HCT116 (cell line): ENCODE measurements around the gene TBCD. TPM values are rescaled to one million over a fixed set of nuclear protein-coding genes. Genes with fewer than 3 reads are reported as not detected.

Experiments
- ATAC-seq: fragments of 200-7000 bp; cut with Tn5 transposase; 2 replicates; pipeline ENCODE4 v1.9.1; 2020; ENCODE audit warnings: mild to moderate bottlenecking, moderate library complexity
- BruUV-seq: library from RNA; stranded (reverse); fragments of 400-500 nt; replicated peaks from 2 replicates; lab custom pipeline; 2021; lab: Mats Ljungman, UMichigan
- CTCF ChIA-PET: fragments of 300-600 bp; sonication (Branson Sonifier 250); formaldehyde crosslinking; loops from one replicate; lab custom pipeline; 2021; ENCODE audit warnings: antibody characterized with exemption; lab: Charles Lee
- POLR2A ChIA-PET: fragments of 300-600, 350-600 bp; sonication (Branson Sonifier 250); formaldehyde crosslinking; loops from one replicate; lab custom pipeline; 2021; ENCODE audit warnings: antibody characterized with exemption; lab: Charles Lee
- RAD21 ChIA-PET, 2 experiments: fragments of 300-600 bp; sonication (Branson Sonifier 250); formaldehyde crosslinking; loops; one replicate each; lab custom pipeline; 2023; ENCODE audit warnings: low total read pairs in 2 of 2; ENCODE audit not compliant: uncharacterized antibody in 2 of 2, unreplicated experiment in 2 of 2, low non-redundant PET in 1 of 2; lab: Charles Lee
- DNase-seq: peaks from one replicate; pipeline ENCODE4 v3.0.0-alpha.2; 2010; ENCODE audit warnings: low read depth, low spot score
- H2AFZ ChIP-seq: fragments of 200-600 bp; shearing (Covaris generic), sonication (generic); 2 replicates; pipeline ENCODE4 v1.6.1; 2017; ENCODE audit warnings: low read depth, mixed run types, mixed read lengths, antibody characterized with exemption, low read length; ENCODE audit not compliant: poor library complexity, severe bottlenecking
- H3K27ac ChIP-seq: 2 replicates; pipeline ENCODE4 v1.5.1; 2012; ENCODE audit warnings: low read depth, low read length
- H3K27me3 ChIP-seq: fragments of 200-600 bp; sonication (generic); 2 replicates; pipeline ENCODE4 v1.6.1; 2016; ENCODE audit warnings: mixed run types, low read length, mixed read lengths; ENCODE audit not compliant: insufficient read depth
- H3K36me3 ChIP-seq, 2 experiments: fragments of 200-500 bp in 1 of 2; fragments of 200-600 bp in 1 of 2; sonication (Bioruptor generic) in 1 of 2; sonication (generic) in 1 of 2; 2 replicates each; pipeline versions ENCODE4 v1.5.1 to v1.6.1; 2014 to 2016; ENCODE audit warnings: low read length in 2 of 2, inconsistent platforms in 1 of 2, mixed read lengths in 1 of 2, mixed run types in 1 of 2; ENCODE audit not compliant: insufficient read depth in 2 of 2, control insufficient read depth in 1 of 2
- H3K4me1 ChIP-seq, 2 experiments: fragments of 200-600 bp in 1 of 2; sonication (generic) in 1 of 2; 2 replicates each; pipeline versions ENCODE4 v1.5.1 to v1.6.1; 2012 to 2017; ENCODE audit warnings: low read length in 2 of 2, inconsistent platforms in 1 of 2, mild to moderate bottlenecking in 1 of 2, mixed read lengths in 1 of 2, mixed run types in 1 of 2, moderate library complexity in 1 of 2; ENCODE audit not compliant: insufficient read depth in 2 of 2, control insufficient read depth in 1 of 2
- H3K4me2 ChIP-seq: fragments of 200-600 bp; sonication (generic); 2 replicates; pipeline ENCODE4 v1.6.1; 2017; ENCODE audit warnings: mixed run types, low read length, mixed read lengths
- H3K4me3 ChIP-seq, 2 experiments: fragments of 200-600 bp in 1 of 2; sonication (generic) in 1 of 2; replicated peaks in 1 of 2; 2 replicates each; pipeline ENCODE4 v1.5.1; 2011 to 2016; ENCODE audit warnings: low read length in 2 of 2, control low read depth in 1 of 2, low read depth in 1 of 2, mild to moderate bottlenecking in 1 of 2, mixed read lengths in 1 of 2, mixed run types in 1 of 2
- H3K79me2 ChIP-seq: fragments of 200-600 bp; sonication (generic); 2 replicates; pipeline ENCODE4 v1.6.1; 2017; ENCODE audit warnings: mild to moderate bottlenecking, mixed run types, low read length, moderate library complexity, mixed read lengths; ENCODE audit not compliant: insufficient read depth
- H3K9ac ChIP-seq: fragments of 200-600 bp; sonication (generic); 2 replicates; pipeline ENCODE4 v1.6.1; 2016; ENCODE audit warnings: low read length, mixed read lengths
- H3K9me2 ChIP-seq: fragments of 200-600 bp; sonication (generic), shearing (Covaris generic); 2 replicates; pipeline ENCODE4 v1.6.1; 2017; ENCODE audit warnings: mixed run types, mild to moderate bottlenecking, moderate library complexity; ENCODE audit not compliant: insufficient read depth
- H3K9me3 ChIP-seq, 2 experiments: fragments of 200-500 bp in 1 of 2; fragments of 200-600 bp in 1 of 2; sonication (Bioruptor generic) in 1 of 2; sonication (generic) in 1 of 2; 2 replicates each; pipeline ENCODE4 v1.6.1; 2014 to 2017; ENCODE audit warnings: low read length in 2 of 2, mixed read lengths in 2 of 2, inconsistent platforms in 1 of 2, low read depth in 1 of 2, mild to moderate bottlenecking in 1 of 2, mixed run types in 1 of 2, moderate library complexity in 1 of 2; ENCODE audit not compliant: control insufficient read depth in 1 of 2, insufficient read depth in 1 of 2
- H4K20me1 ChIP-seq: fragments of 200-600 bp; sonication (generic), shearing (Covaris generic); 2 replicates; pipeline ENCODE4 v1.6.1; 2017; ENCODE audit warnings: mixed run types, mild to moderate bottlenecking, moderate library complexity; ENCODE audit not compliant: insufficient read depth
- ATF3 ChIP-seq: IDR thresholded peaks from 2 replicates; pipeline ENCODE4 v1.6.1; 2012
- CBX3 ChIP-seq: IDR thresholded peaks from 2 replicates; pipeline ENCODE4 v1.6.1; 2012; ENCODE audit warnings: low read depth
- CEBPB ChIP-seq: IDR thresholded peaks from 2 replicates; pipeline ENCODE4 v1.6.1; 2012; ENCODE audit warnings: low read depth
- CTCF ChIP-seq, 3 experiments: fragments of 200-600 bp in 1 of 3; sonication (generic) in 1 of 3; IDR thresholded peaks in 2 of 3; conservative IDR thresholded peaks in 1 of 3; 2 replicates each; pipeline ENCODE4 v1.5.1; 2012 to 2017; ENCODE audit warnings: low read depth in 2 of 3, low read length in 2 of 3, antibody characterized with exemption in 1 of 3, borderline replicate concordance in 1 of 3, control low read depth in 1 of 3, mild to moderate bottlenecking in 1 of 3, mixed read lengths in 1 of 3, mixed run types in 1 of 3, moderate library complexity in 1 of 3; ENCODE audit not compliant: insufficient read depth in 1 of 3
- EGR1 ChIP-seq: IDR thresholded peaks from 2 replicates; pipeline ENCODE4 v1.6.1; 2012; ENCODE audit warnings: low read depth
- ELF1 ChIP-seq: IDR thresholded peaks from 2 replicates; pipeline ENCODE4 v1.6.1; 2012; ENCODE audit warnings: low read depth, borderline replicate concordance
- EZH2 ChIP-seq: fragments of 200-600 bp; sonication (generic); IDR thresholded peaks from 2 replicates; pipeline ENCODE4 v1.6.1; 2017; ENCODE audit warnings: antibody characterized with exemption, mixed run types
- FOSL1 ChIP-seq: IDR thresholded peaks from 2 replicates; pipeline ENCODE4 v1.6.1; 2012; ENCODE audit warnings: low read depth
- JUND ChIP-seq: IDR thresholded peaks from 2 replicates; pipeline ENCODE4 v1.6.1; 2012
- MAX ChIP-seq: IDR thresholded peaks from 2 replicates; pipeline ENCODE4 v1.6.1; 2012
- POLR2AphosphoS5 ChIP-seq: IDR thresholded peaks from 2 replicates; pipeline ENCODE4 v1.6.1; 2011; ENCODE audit warnings: mild to moderate bottlenecking, low read depth, low read length, moderate library complexity
- RAD21 ChIP-seq: IDR thresholded peaks from 2 replicates; pipeline ENCODE4 v1.6.1; 2012; ENCODE audit warnings: low read depth, mild to moderate bottlenecking
- SIN3A ChIP-seq: IDR thresholded peaks from 2 replicates; pipeline ENCODE4 v1.6.1; 2012; ENCODE audit warnings: low read depth
- SP1 ChIP-seq: IDR thresholded peaks from 2 replicates; pipeline ENCODE4 v1.6.1; 2012; ENCODE audit warnings: low read depth
- TCF7L2 ChIP-seq: IDR thresholded peaks from 2 replicates; pipeline ENCODE4 v1.7.0; 2011; ENCODE audit warnings: borderline replicate concordance, inconsistent platforms; ENCODE audit not compliant: insufficient read depth, insufficient read length; ENCODE audit errors: extremely low read depth
- YY1 ChIP-seq: IDR thresholded peaks from 2 replicates; pipeline ENCODE4 v1.6.1; 2011; ENCODE audit warnings: low read length, low read depth, moderate library complexity, mild to moderate bottlenecking; ENCODE audit not compliant: insufficient replicate concordance; ENCODE audit errors: extremely low read depth
- ZBTB33 ChIP-seq: IDR thresholded peaks from 2 replicates; pipeline ENCODE4 v1.6.1; 2011; ENCODE audit warnings: mild to moderate bottlenecking, low read length, moderate library complexity; ENCODE audit not compliant: insufficient replicate concordance; ENCODE audit errors: extremely low read depth
- ZFX ChIP-seq: fragments of 450-650 bp; IDR thresholded peaks from 2 replicates; pipeline ENCODE4 v1.6.1; 2017
- ZNF274 ChIP-seq: fragments of 200-500 bp; sonication (Bioruptor generic); IDR thresholded peaks from 2 replicates; pipeline ENCODE4 v1.6.1; 2014; ENCODE audit warnings: mild to moderate bottlenecking, low read depth, low read length, inconsistent platforms
- intact Hi-C: fragments of 100-400 bp; cut with micrococcal nuclease; formaldehyde crosslinking; loops from 2 replicates; pipeline ENCODE4 v1.10.0; 2022
- total RNA-seq: library from RNA; stranded (reverse); gene quantifications from one replicate; pipeline ENCODE4 v1.2.1, GENCODE V29; 2021; ENCODE audit not compliant: unreplicated experiment

The TBCD gene
- total RNA-seq, 1 experiment from 2014 or later, result 152 TPM

- Histone ChIP-seq H3K9ac (no peak overlapping the region), H3K4me1 (no peaks in the 10 kb centered on the region), H3K27ac (no peak overlapping the region), H3K79me2 (peaks cover 28% of the 10 kb centered on the region; the same call in 1 of the 2 replicates), H3K36me3 (peaks cover under 1 to 40% of the 10 kb centered on the region in 2 experiments; a peak in 2 of 4 replicates), H2AFZ (no peak overlapping the region), H3K4me2 (no peak overlapping the region), H3K9me2 (no peaks in the 10 kb centered on the region)
- POLR2A ChIA-PET, result no interaction called here
- no peak for DNase-seq
- intact Hi-C loops, result no loop called here
- ATAC-seq, result no peak
- TF ChIP-seq YY1 (no peak), FOSL1 (no peak), CBX3 (no peak), CEBPB (no peak), TCF7L2 (no peak), CTCF (IDR thresholded peaks at IDR 0.05 in 2 of 3, conservative IDR thresholded peaks at IDR 0.05 in 1 of 3; ENCODE audit: borderline replicate concordance in 1 of 3, insufficient read depth in 1 of 3, low read depth in 2 of 3, low read length in 2 of 3) (no peak), ZNF274 (no peak), SIN3A (no peak), JUND (no peak), RAD21 (no peak), MAX (no peak), ZBTB33 (no peak), EZH2 (no peak), ATF3 (no peak), ELF1 (no peak), ZFX (no peak), SP1 (no peak), EGR1 (no peak), POLR2AphosphoS5 (no peak)
- TF ChIP-seq, all 23 proteins: peak for 0
- Histone ChIP-seq H4K20me1 (peaks cover 3% of the 10 kb centered on the region; the same call in 1 of the 2 replicates), H3K9me3 (peaks cover 16 to 22% of the 10 kb centered on the region in 2 experiments; a peak in 3 of 4 replicates), H3K27me3 (no peaks in the 10 kb centered on the region), H3K4me3 (no peak overlapping the region)
- ChIA-PET CTCF (no interaction called here), RAD21 (no interaction called here)
- BruUV-seq, result no TSS peak
Observed at GRCh38 chr17:82821554-82821953, 69.7 kb downstream of the TBCD start.
